ENCODE measurements around the gene PCARE.

PCARE gene

GRCh38 chr2:29012211-29012681, 62.1 kb downstream of the PCARE start:
- no peak overlapping the region for H3K4me3 ChIP-seq (ENCODE audit: low read depth, low read length)
- no peak overlapping the region for H3K27ac ChIP-seq (ENCODE audit: extremely low read depth, low read depth, low read length)
- no peak for TF ChIP-seq ZNF660 (tag by site-specific recombination; IDR thresholded peaks at IDR 0.05)
- TF ChIP-seq ZNF335 (tag by site-specific recombination; conservative IDR thresholded peaks at IDR 0.05), result no peak
- no peak for TF ChIP-seq ZBTB21 (tag by site-specific recombination; IDR thresholded peaks at IDR 0.05)
- TF ChIP-seq ZBTB48 (tag by site-specific recombination; IDR thresholded peaks at IDR 0.05), result no peak
- no peak for TF ChIP-seq KLF16 (tag by site-specific recombination; IDR thresholded peaks at IDR 0.05)
- TF ChIP-seq TCF7L2 (IDR thresholded peaks at IDR 0.05; ENCODE audit: borderline replicate concordance, low read depth, low read length), result no peak
- POLR2A ChIA-PET, result no interaction called here
- CTCF ChIA-PET, result interaction anchor here (2.1 kb wide), 1 partner anchor 54 kb away, joined by 8 read pairs; no protein-coding TSS in a partner anchor
- H3K36me3 ChIP-seq (ENCODE audit: control insufficient read depth in 2 of 2, insufficient read depth in 1 of 2, low read length in 2 of 2), result no peaks in the 10 kb centered on the region
- H3K9me3 ChIP-seq (ENCODE audit: control insufficient read depth, insufficient read depth, low read depth, low read length), result no peaks in the 10 kb centered on the region
- no peaks in the 10 kb centered on the region for H3K4me1 ChIP-seq (ENCODE audit: control insufficient read depth, insufficient read depth, low read length)

Data from HEK293 (cell line).